Common myeloid progenitor, CD34-positive (primary cell): ENCODE results near the gene PAXX.

ENCODE experiments used
- CTCF ChIA-PET: fragments of 350-600 bp; sonication (Branson Sonifier 250); formaldehyde crosslinking; loops from one replicate; lab custom pipeline; 2021; ENCODE audit warnings: antibody characterized with exemption; lab: Charles Lee
- POLR2A ChIA-PET: fragments of 350-600 bp; sonication (Branson Sonifier 250); formaldehyde crosslinking; loops from one replicate; lab custom pipeline; 2021; ENCODE audit warnings: antibody characterized with exemption; lab: Charles Lee
- DNase-seq, 3 donors: peaks; one replicate each; pipeline versions ENCODE4 v3.0.0 to v3.0.0-alpha.2; 2013
- H3K27ac ChIP-seq, 2 experiments: 1 replicate in 1 of 2; 2 replicates in 1 of 2; pipeline ENCODE4 v1.7.0; 2013; ENCODE audit warnings: inconsistent platforms in 2 of 2, low read length in 2 of 2, mild to moderate bottlenecking in 2 of 2, low read depth in 1 of 2, moderate library complexity in 1 of 2; ENCODE audit not compliant: severe bottlenecking in 2 of 2, insufficient read depth in 1 of 2, poor library complexity in 1 of 2
- H3K27me3 ChIP-seq, 5 experiments: replicated peaks in 2 of 5; 1 replicate in 3 of 5; 2 replicates in 2 of 5; pipeline versions ENCODE4 v1.6.1 to v1.7.0; 2013; ENCODE audit warnings: low read length in 4 of 5, mild to moderate bottlenecking in 2 of 5, moderate library complexity in 2 of 5, inconsistent platforms in 1 of 5; ENCODE audit not compliant: insufficient read depth in 5 of 5, control insufficient read depth in 4 of 5
- H3K36me3 ChIP-seq, 4 experiments: 1 replicate in 2 of 4; 2 replicates in 2 of 4; pipeline versions ENCODE4 v1.6.1 to v1.7.0; 2013; ENCODE audit warnings: low read length in 3 of 4, control low read depth in 1 of 4, mild to moderate bottlenecking in 1 of 4; ENCODE audit not compliant: control insufficient read depth in 4 of 4, insufficient read depth in 4 of 4
- H3K4me1 ChIP-seq, 4 experiments: 1 replicate in 3 of 4; 2 replicates in 1 of 4; pipeline versions ENCODE4 v1.6.1 to v1.7.1; 2013; ENCODE audit warnings: low read length in 3 of 4, mild to moderate bottlenecking in 3 of 4, control low read depth in 1 of 4, inconsistent platforms in 1 of 4, moderate library complexity in 1 of 4; ENCODE audit not compliant: control insufficient read depth in 4 of 4, insufficient read depth in 4 of 4; ENCODE audit errors: control extremely low read depth in 1 of 4
- H3K4me3 ChIP-seq, 7 experiments: 1 replicate in 4 of 7; 2 replicates in 3 of 7; pipeline versions ENCODE4 v1.5.1 to v1.7.0; 2013; ENCODE audit warnings: mild to moderate bottlenecking in 7 of 7, low read length in 6 of 7, moderate library complexity in 6 of 7, inconsistent platforms in 2 of 7, low read depth in 2 of 7, control low read depth in 1 of 7; ENCODE audit not compliant: insufficient read depth in 4 of 7, control insufficient read depth in 1 of 7; ENCODE audit errors: extremely low read depth in 1 of 7
- H3K9me3 ChIP-seq, 5 experiments: 1 replicate in 4 of 5; 2 replicates in 1 of 5; pipeline versions ENCODE4 v1.6.1 to v1.7.1; 2013; ENCODE audit warnings: low read length in 4 of 5, mild to moderate bottlenecking in 2 of 5, inconsistent platforms in 1 of 5, low read depth in 1 of 5, moderate library complexity in 1 of 5; ENCODE audit not compliant: control insufficient read depth in 4 of 5, insufficient read depth in 2 of 5; ENCODE audit errors: control extremely low read depth in 1 of 5
- WGBS: methylation state at CpG from one replicate; pipeline ENCODE4 v1.1.5; 2013; ENCODE audit not compliant: insufficient coverage; 5-methylcytosine and 5-hydroxymethylcytosine counted together

The PAXX gene

GRCh38 chr9:137008312-137008711, 16.1 kb downstream of the PAXX start:
- Histone ChIP-seq H3K9me3 (no peaks in the 10 kb centered on the region), H3K27me3 (no peaks in the 10 kb centered on the region), H3K36me3 (peaks cover 0 to 45% (median 20%) of the 10 kb centered on the region in 4 experiments), H3K4me3 (no peak overlapping the region), H3K27ac (no peak overlapping the region), H3K4me1 (peaks cover 0 to 17% (median 15%) of the 10 kb centered on the region in 4 experiments)
- 90% methylated on average over 17 of the region's 22 CpGs for WGBS
- ChIA-PET POLR2A (interaction anchor here (1.5 kb wide), 1 partner anchor 11 kb away, joined by 3 read pairs; no protein-coding TSS in a partner anchor), CTCF (no interaction called here)
- DNase-seq, result no peak

GRCh38 chr9:137009217-137009616, 17.0 kb downstream of the PAXX start:
- Histone ChIP-seq H3K27me3 (no peaks in the 10 kb centered on the region), H3K4me1 (peaks cover 0 to 17% (median 15%) of the 10 kb centered on the region in 4 experiments), H3K27ac (no peak overlapping the region), H3K9me3 (no peaks in the 10 kb centered on the region), H3K36me3 (peaks cover 0 to 54% (median 26%) of the 10 kb centered on the region in 4 experiments), H3K4me3 (no peak overlapping the region)
- DNase-seq, result no peak
- 98% methylated on average over 8 of the region's 18 CpGs for WGBS
- ChIA-PET POLR2A (interaction anchor here (1.5 kb wide), 1 partner anchor 10 kb away, joined by 3 read pairs; no protein-coding TSS in a partner anchor), CTCF (no interaction called here)

GRCh38 chr9:137009938-137010732, 17.9 kb downstream of the PAXX start:
- H3K4me3 ChIP-seq, result no peak overlapping the region

GRCh38 chr9:137011156-137011555, 18.9 kb downstream of the PAXX start:
- DNase-seq, result no peak
- CTCF ChIA-PET, result no interaction called here
- no peak overlapping the region for H3K4me3 ChIP-seq
- H3K36me3 ChIP-seq, result peaks cover 0 to 73% (median 35%) of the 10 kb centered on the region in 4 experiments
- POLR2A ChIA-PET, result interaction anchor here (0.5 kb wide), 1 partner anchor 220 kb away, joined by 3 read pairs; no protein-coding TSS in a partner anchor
- H3K9me3 ChIP-seq, result no peaks in the 10 kb centered on the region
- H3K27me3 ChIP-seq, result no peaks in the 10 kb centered on the region
- 96% methylated on average over 18 of the region's 24 CpGs for WGBS
- H3K4me1 ChIP-seq, result peaks cover 0 to 9% (median 9%) of the 10 kb centered on the region in 4 experiments
- no peak overlapping the region for H3K27ac ChIP-seq

More at GRCh38 chr9:137009938-137010732, 17.9 kb downstream of the PAXX start:
- POLR2A ChIA-PET, result no interaction called here
- H3K9me3 ChIP-seq, result no peaks in the 10 kb centered on the region
- peaks cover 0 to 64% (median 30%) of the 10 kb centered on the region in 4 experiments for H3K36me3 ChIP-seq
- no peaks in the 10 kb centered on the region for H3K27me3 ChIP-seq
- 98% methylated on average over 45 of the region's 49 CpGs for WGBS
- no peak for DNase-seq
- no peak overlapping the region for H3K27ac ChIP-seq
- CTCF ChIA-PET, result no interaction called here
- peaks cover 0 to 17% (median 15%) of the 10 kb centered on the region in 4 experiments for H3K4me1 ChIP-seq

- no peak overlapping the region for H3K27ac ChIP-seq
- no peak overlapping the region for H3K4me3 ChIP-seq
- ChIA-PET POLR2A (no interaction called here), CTCF (interaction anchor here (0.9 kb wide), 1 partner anchor 13 kb away, joined by 4 read pairs; no protein-coding TSS in a partner anchor)
- H3K4me1 ChIP-seq, result no peaks in the 10 kb centered on the region
- DNase-seq, result no peak
- WGBS, result 99% methylated on average over 20 of the region's 39 CpGs
- peaks cover 0 to 82% (median 41%) of the 10 kb centered on the region in 4 experiments for H3K36me3 ChIP-seq
- H3K27me3 ChIP-seq, result no peaks in the 10 kb centered on the region
- H3K9me3 ChIP-seq, result no peaks in the 10 kb centered on the region
Measured at GRCh38 chr9:137011907-137012675, 19.9 kb downstream of the PAXX start.

- CTCF ChIA-PET, result interaction anchor here (2.0 kb wide), 1 partner anchor 17 kb away, joined by 7 read pairs; no protein-coding TSS in a partner anchor
- Histone ChIP-seq H3K9me3 (no peaks in the 10 kb centered on the region), H3K27me3 (no peaks in the 10 kb centered on the region), H3K27ac (no peak overlapping the region), H3K36me3 (peaks cover 2 to 84% (median 44%) of the 10 kb centered on the region in 4 experiments), H3K4me3 (no peak overlapping the region), H3K4me1 (no peaks in the 10 kb centered on the region)
- DNase-seq, result no peak
- POLR2A ChIA-PET, result no interaction called here
- WGBS, result 93% methylated on average over 50 of the region's 67 CpGs
Measured at GRCh38 chr9:137012694-137013570, 20.7 kb downstream of the PAXX start.
